Motor neuron (in vitro differentiated cells): ENCODE results near the gene FBXO47. TPM values are rescaled to one million over a fixed set of nuclear protein-coding genes. Genes with fewer than 3 reads are reported as not detected.

Experiments
- ATAC-seq, 8 experiments: fragments of 200-7000 bp; cut with Tn5 transposase; replicated peaks in 6 of 8; 2 replicates each; pipeline ENCODE4 v1.8.0; 2021; ENCODE audit warnings: mild to moderate bottlenecking in 8 of 8, moderate library complexity in 8 of 8
- H3K27ac ChIP-seq, 2 donors: fragments of 250-450 bp; sonication (Bioruptor Pico); 2 replicates each; pipeline ENCODE4 v1.9.0; 2021; ENCODE audit warnings: antibody characterized with exemption in 2 of 2, mild to moderate bottlenecking in 2 of 2, moderate library complexity in 1 of 2
- H3K4me1 ChIP-seq, 2 donors: fragments of 250-450 bp; sonication (Bioruptor Pico); replicated peaks in 1 of 2; 2 replicates each; pipeline ENCODE4 v1.6.1; 2021; ENCODE audit warnings: antibody characterized with exemption in 2 of 2, mild to moderate bottlenecking in 2 of 2, moderate library complexity in 1 of 2
- H3K4me3 ChIP-seq, 5 donors: fragments of 250-450 bp; sonication (Bioruptor Pico); 2 replicates each; pipeline ENCODE4 v1.9.0; 2021; ENCODE audit warnings: antibody characterized with exemption in 5 of 5, mild to moderate bottlenecking in 5 of 5, moderate library complexity in 4 of 5
- WGBS, 10 experiments: fragments of 450-650 bp; shearing (Covaris generic); methylation state at CpG; one replicate each; pipeline ENCODE4 v1.0.0; 2022; 5-methylcytosine and 5-hydroxymethylcytosine counted together
- in situ Hi-C, 9 experiments: fragments of 400-800 bp; cut with MboI; loops; one replicate each; pipeline ENCODE4 v1.15.0; 2021; ENCODE audit warnings: low sequenced_read_pairs in 9 of 9, low pct_unique_long_range_greater_than_20kb in 2 of 9; ENCODE audit not compliant: unreplicated experiment in 9 of 9
- total RNA-seq, 8 experiments: library from RNA; unstranded; fragments of 300-600 nt; gene quantifications; 2 replicates each; pipeline versions ENCODE4 v1.2.3 to v1.2.4, GENCODE V29; 2022

Gene FBXO47
- total RNA-seq, 8 experiments from 2014 or later, result 0.07 to 0.20 TPM; not detected in 6

DNA sequence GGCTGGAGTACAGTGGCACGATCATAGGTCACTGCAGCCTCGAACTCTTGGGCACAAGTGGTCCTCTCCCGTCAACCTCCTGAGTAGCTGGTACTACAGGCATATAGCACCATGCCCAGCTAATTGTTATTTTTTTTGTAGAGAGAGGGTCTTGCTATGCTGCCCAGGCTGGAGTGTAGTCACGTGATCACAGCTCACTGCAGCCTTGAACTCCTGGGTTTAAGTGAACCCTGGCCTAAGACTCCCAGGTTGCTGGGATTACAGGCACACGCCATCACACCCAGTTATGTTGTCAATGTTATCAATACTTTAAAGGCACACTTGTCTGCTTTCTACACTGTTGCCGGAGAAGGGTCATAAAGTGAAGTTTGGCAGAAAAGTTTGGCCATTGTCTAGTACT lies 63.8 kb downstream of the FBXO47 start:
- Histone ChIP-seq H3K4me3 (no peak overlapping the region), H3K27ac (no peak overlapping the region), H3K4me1 (peaks cover 0 to 5% of the 10 kb centered on the region in 2 donors)
- 84 to 100% (median 97%) methylated on average over 1 to 5 of the region's 6 CpGs; no CpG with 5 or more reads in 2 of the 10 experiments for WGBS, 10 experiments
- no peak for ATAC-seq
- in situ Hi-C loops, result no loop called here

DNA sequence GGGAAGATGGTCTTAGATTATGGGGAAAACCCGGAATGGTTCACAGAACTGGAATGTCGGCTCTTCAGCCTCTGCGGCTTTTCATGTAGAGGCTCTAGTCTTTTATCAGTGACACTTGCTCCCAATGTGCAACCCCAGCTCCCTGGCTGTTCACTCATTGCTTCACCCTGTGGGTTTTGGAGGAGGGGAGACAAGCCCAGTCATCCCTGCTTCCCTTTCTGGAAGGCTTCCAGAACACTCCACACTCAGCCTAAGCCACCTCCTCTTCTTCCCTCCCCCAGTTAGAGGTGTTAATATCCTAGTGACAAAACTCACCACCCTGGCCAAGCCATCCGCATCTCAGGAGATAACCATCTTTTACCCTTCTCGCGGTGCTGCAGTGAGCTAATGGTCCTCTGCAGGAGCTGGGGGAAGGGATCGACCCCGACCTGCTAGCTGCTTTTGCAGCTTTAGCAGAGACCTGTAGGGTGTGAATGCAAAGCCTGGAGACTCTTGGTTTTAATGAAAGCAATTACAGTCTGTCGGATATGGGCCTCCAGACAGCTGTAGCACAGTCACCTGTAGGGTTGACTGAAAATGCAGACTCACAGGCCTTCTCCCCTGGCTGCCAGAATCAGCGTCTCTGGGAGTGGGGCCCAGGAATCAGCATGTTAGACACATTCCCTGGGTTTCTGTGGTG lies 66.1 kb downstream of the FBXO47 start:
- Histone ChIP-seq H3K4me1 (peaks cover 1 to 9% of the 10 kb centered on the region in 2 donors), H3K27ac (peak overlapping the region in 1 of 2 donors; percentile 29), H3K4me3 (no peak overlapping the region)
- peak in 3 of 8 experiments; percentile 16 to 67 (median 62) for ATAC-seq
- in situ Hi-C loops, result no loop called here
- 10 to 70% (median 37%) methylated on average over 2 to 8 of the region's 10 CpGs; no CpG with 5 or more reads in 3 of the 10 experiments for whole genome bisulfite sequencing, 10 experiments

DNA sequence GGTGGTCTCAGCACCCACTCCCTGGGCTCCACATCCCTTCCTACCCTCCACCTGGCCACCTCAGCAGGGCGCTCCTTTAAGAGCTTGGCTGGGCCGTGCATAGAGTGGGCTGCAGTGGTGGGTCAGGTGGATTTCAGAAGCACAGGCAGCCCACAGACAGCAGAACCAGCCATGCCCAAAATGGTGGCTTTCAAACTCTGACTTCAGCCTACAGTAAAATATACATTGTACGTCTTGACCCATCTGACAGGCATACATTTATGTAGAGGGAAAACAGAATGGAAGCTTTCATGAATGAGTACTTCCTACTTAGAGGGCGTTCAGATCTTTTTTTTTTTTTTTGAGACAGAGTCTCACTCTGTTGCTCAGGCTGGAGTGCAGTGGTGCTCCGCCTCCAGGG lies 67.8 kb downstream of the FBXO47 start:
- Histone ChIP-seq H3K4me1 (peaks cover 3 to 15% of the 10 kb centered on the region in 2 donors), H3K27ac (no peak overlapping the region), H3K4me3 (no peak overlapping the region)
- in situ Hi-C loops, result no loop called here
- ATAC-seq, result no peak
- 90 to 100% (median 92%) methylated on average over 1 to 4 of the region's 5 CpGs; no CpG with 5 or more reads in 5 of the 10 experiments for WGBS, 10 experiments

DNA sequence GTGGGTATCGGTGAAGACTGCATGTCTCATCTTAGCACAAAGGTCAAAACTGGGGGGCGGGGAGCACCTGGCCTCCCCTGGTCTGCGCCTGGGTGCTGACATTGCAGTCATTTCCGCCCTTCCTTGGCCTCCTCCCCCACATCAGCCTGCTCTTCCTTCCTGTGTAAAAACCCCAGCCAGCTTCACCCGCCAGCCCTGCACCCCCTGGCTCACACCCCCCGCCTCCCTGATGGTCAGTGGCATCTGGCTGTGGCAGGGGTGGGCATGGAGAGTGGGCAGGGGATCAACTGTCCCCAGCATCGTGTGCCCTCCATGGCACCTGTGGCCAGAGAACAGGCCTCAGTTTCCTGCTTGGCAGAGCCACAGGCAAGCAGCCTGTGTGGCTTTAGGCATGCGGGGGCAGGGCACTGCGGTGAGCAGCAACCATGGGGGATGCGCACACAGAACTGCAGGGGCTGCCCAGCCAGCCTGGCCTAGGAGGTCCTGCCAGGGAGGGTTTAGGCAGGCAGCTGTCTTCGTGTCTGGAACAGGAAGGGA lies 68.3 kb downstream of the FBXO47 start:
- Histone ChIP-seq H3K4me3 (no peak overlapping the region), H3K27ac (no peak overlapping the region), H3K4me1 (peaks cover 3 to 15% of the 10 kb centered on the region in 2 donors)
- in situ Hi-C loops, result no loop called here
- 80 to 85% (median 83%) methylated on average over 1 to 7 of the region's 11 CpGs; no CpG with 5 or more reads in 7 of the 10 experiments for WGBS, 10 experiments
- ATAC-seq, result no peak

DNA sequence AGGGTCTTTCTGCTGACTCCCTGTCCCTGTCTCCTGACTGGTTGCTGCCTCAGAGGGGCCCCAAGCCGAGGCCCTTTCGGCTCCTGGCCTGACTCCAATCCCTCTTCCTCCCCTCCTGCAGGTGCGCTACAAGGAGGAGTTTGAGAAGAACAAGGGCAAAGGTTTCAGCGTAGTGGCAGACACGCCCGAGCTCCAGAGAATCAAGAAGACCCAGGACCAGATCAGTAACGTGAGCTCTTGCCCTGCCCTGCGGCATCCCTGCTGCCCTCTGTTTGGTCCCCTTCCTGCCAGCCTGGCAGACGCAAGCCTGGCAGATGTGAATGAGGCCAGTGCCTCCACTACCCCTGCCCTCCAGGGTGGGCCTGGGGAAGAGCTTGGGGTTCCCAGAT lies 68.9 kb downstream of the FBXO47 start:
- no peak overlapping the region for H3K4me3 ChIP-seq
- ATAC-seq, result no peak
- peaks cover 3 to 15% of the 10 kb centered on the region in 2 donors for H3K4me1 ChIP-seq
- in situ Hi-C loops, result no loop called here
- no peak overlapping the region for H3K27ac ChIP-seq
- 94 to 100% (median 100%) methylated on average over 1 to 6 of the region's 9 CpGs; no CpG with 5 or more reads in 7 of the 10 experiments for WGBS, 10 experiments

DNA sequence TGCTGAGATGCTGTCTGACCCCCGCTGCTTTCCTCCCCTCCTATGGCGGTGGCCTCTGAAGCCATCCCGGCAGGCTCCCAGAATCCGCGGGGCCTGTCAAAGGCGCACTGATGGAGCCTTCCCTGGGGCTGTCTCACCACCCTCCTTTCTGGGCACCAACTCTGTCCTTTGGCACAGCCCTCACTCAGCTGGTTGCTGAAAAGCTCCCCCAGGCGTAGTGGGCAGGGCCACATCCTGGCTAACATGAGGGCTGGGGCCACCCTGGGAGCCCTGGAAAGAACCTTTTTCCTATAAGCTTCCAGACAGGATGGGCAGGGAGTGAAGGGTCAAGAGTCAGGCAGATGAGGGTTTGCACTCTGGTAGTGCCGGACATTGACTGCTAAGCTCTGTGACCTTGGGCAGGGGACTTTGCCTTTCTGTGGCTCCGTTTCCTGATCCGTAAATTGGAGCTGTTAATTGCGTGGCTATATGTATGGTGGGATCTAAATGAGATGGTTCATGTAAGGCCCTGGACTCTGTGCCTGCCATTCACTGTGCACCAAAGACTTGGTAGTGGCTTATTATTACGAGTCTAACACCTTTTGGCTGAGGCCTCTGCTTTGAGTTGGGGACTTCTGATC lies 69.4 kb downstream of the FBXO47 start:
- in situ Hi-C loops, result no loop called here
- no peak overlapping the region for H3K27ac ChIP-seq
- H3K4me1 ChIP-seq, result peaks cover 3 to 15% of the 10 kb centered on the region in 2 donors
- 66 to 100% (median 83%) methylated on average over 1 to 3 of the region's 12 CpGs; no CpG with 5 or more reads in 6 of the 10 experiments for WGBS, 10 experiments
- H3K4me3 ChIP-seq, result no peak overlapping the region
- no peak for ATAC-seq

DNA sequence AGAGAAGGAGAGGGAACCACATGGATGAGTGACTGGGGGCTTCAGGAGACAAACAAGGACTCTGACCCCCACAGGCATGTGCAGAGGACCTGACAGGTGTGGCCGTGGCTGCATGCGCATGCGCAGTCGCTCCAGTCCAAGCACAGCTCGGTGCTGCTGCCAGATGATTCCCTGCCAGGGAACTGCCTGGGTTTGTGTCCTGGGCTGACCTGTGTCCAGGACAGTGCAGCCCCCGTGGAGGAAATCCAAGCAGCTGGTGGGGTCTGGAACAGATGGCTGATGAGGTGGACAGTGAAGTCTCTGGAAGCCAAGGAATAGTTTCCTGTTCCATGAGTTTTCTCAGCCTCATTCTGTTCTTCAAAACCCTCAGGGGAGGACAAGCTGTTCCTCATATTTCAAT lies 70.0 kb downstream of the FBXO47 start:
- WGBS, 10 experiments, result 60 to 100% (median 90%) methylated on average over 1 to 2 of the region's 6 CpGs; no CpG with 5 or more reads in 7 of the 10 experiments
- peak in 3 of 8 experiments; percentile 15 to 32 (median 27) for ATAC-seq
- in situ Hi-C loops, result no loop called here
- H3K4me1 ChIP-seq, result peaks cover 3 to 15% of the 10 kb centered on the region in 2 donors
- H3K4me3 ChIP-seq, result no peak overlapping the region
- no peak overlapping the region for H3K27ac ChIP-seq

DNA sequence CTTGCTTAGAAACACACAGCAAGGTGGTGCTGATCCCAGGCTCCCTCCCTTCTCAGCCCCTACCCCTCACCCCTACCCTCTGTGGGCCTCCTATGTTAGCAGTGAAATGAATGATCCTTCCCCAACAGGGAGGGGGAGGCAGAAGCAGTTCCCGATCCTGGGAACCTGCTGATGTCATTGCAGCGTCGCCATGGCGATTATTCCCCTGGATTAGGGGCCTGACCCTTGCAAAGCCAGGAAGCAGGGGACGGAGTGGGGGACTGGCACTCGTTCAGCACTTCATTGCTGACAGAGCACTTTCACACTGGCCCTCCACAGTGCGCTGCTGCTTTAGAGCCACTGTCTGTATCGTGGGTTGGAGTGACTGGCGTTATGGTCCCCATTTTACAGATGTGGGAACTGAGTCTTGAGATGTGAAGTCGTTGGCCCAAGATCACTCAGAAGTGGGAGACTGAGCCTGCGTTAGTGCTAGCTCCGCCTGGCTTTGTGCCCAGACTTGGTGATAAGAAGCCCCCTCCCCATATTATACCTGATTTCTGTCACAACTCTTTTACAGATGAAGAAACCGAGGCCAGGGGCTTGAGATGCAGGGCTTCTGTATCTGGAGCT lies 70.8 kb downstream of the FBXO47 start:
- in situ Hi-C loops, result no loop called here
- 60 to 100% (median 80%) methylated on average over 1 to 5 of the region's 13 CpGs; no CpG with 5 or more reads in 3 of the 10 experiments for WGBS, 10 experiments
- Histone ChIP-seq H3K27ac (peak overlapping the region in 1 of 2 donors; percentile 21), H3K4me1 (peaks cover 3 to 15% of the 10 kb centered on the region in 2 donors), H3K4me3 (no peak overlapping the region)
- ATAC-seq, result peak in 5 of 8 experiments; percentile 63 to 70 (median 67)

DNA sequence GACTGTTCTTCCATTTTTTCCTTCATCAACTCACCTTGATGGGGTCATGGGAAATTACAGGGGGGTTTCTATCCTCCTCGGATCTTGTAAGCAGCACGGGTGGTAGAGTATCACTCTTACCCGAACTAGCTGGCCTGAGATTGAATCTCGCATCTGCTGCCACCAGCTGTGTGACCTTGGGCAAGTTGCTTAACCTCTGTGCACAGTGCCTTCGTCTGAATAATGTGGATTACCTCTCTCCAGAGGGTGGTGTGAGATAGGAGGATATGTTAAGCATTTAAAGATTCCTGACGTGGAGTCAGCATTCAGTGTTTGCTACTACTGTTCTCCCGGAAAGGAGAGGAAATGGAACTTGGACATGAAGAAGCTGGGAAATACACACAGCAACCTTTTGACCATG lies 72.9 kb downstream of the FBXO47 start:
- WGBS, 10 experiments, result 58 to 93% (median 64%) methylated on average over 1 to 7 of the region's 7 CpGs; no CpG with 5 or more reads in 4 of the 10 experiments
- ATAC-seq, result no peak

DNA sequence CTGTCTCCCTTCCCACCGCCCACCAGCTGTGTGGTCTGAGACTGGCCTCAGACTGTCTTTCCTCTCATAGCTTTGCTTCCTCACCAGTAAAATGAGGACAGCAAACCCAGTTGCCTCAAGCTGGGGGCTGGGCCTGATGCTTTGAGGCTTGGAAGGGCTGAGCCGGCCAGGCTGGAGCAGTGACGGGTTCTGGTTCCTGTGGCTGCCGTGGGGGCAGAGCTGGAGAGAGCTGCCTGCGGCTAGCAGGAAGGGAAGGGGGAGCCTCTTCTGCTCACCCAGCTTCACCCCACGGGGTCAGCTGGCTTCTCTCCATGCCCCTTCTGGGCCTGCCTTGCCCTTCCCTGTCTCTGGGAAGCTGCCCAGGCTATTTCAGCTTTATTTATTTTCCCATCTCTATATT lies 73.6 kb downstream of the FBXO47 start:
- in situ Hi-C loops, result no loop called here
- Histone ChIP-seq H3K4me1 (peaks cover 3 to 10% of the 10 kb centered on the region in 2 donors), H3K27ac (no peak overlapping the region), H3K4me3 (no peak overlapping the region)
- ATAC-seq, result peak in 1 of 8 experiments; percentile 13
- 60 to 100% (median 64%) methylated on average over 1 to 3 of the region's 6 CpGs; no CpG with 5 or more reads in 6 of the 10 experiments for WGBS, 10 experiments

More for the DNA sequence above, 72.9 kb downstream of the FBXO47 start:
- Histone ChIP-seq H3K4me1 (peaks cover 3 to 10% of the 10 kb centered on the region in 2 donors), H3K27ac (no peak overlapping the region), H3K4me3 (no peak overlapping the region)
- in situ Hi-C loops, result no loop called here

DNA sequence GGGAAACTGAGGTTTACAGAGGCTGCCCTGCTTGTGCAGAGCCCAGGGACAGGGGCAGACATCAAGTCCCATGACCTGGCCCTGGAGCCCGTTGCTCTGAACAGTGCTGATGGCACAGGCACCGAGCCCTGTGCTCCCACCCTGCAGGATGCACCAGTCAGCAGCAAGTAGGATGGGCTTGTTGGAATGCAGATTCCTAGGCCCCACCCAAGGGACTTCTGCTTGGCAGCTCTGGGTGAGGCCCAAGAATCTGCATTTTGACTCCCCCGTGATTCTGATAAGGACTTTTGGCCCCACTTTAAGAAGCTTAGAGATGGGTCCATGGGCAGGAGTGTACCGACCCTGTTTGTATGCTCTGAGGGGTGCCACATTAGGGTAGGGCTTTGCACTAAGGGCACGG lies 74.1 kb downstream of the FBXO47 start:
- 40 to 100% (median 82%) methylated on average over 1 to 2 of the region's 5 CpGs; no CpG with 5 or more reads in 7 of the 10 experiments for WGBS, 10 experiments
- peak in 1 of 8 experiments; percentile 7 for ATAC-seq
- in situ Hi-C loops, result no loop called here
- H3K4me1 ChIP-seq, result peaks cover 3 to 10% of the 10 kb centered on the region in 2 donors
- no peak overlapping the region for H3K4me3 ChIP-seq
- H3K27ac ChIP-seq, result no peak overlapping the region

DNA sequence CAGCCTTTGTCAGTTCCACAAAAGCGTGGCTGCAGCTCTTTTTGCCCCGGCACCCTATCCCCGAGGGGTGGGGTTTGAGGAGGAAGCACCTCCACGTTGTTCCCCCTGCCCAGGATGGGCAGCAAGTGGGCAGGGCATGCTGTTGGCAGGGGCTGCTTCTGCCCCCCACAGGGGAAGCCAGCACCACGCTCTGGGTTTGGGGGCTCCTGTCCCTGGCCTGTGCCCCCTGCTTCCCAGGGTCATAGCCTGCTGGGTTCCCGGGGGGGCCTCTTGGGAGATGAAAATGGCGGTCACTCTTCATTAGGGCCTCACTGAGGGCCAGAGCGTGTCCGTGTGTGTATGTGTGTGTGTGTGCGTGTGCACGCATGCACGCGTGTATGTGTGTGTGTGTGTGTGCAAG lies 74.6 kb downstream of the FBXO47 start:
- in situ Hi-C loops, result no loop called here
- ATAC-seq, result peak in 1 of 8 experiments; percentile 11
- 40 to 100% (median 100%) methylated on average over 1 to 5 of the region's 13 CpGs; no CpG with 5 or more reads in 6 of the 10 experiments for WGBS, 10 experiments
- no peak overlapping the region for H3K27ac ChIP-seq
- H3K4me1 ChIP-seq, result peaks cover 3 to 10% of the 10 kb centered on the region in 2 donors
- no peak overlapping the region for H3K4me3 ChIP-seq

DNA sequence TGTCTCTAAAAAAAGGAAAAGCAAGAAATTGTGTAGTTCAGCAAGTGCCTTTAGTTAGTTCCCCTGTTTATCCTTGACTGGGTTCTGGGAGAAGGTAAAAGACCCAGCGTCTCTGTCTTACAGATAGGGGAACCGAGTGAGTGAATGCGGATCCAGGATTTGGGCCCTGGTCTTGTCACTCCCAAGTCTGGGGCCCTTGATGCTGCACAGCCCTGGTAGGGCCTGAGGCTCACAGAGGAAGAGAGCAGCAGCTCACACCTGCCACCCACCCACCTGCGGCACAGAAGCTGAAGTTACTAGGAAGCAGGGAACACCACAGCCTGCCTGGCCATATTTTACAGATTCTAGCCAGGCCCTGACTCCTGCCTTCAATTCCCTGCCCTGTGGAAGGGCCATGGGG lies 75.1 kb downstream of the FBXO47 start:
- in situ Hi-C loops, result no loop called here
- no peak for ATAC-seq
- H3K27ac ChIP-seq, result no peak overlapping the region
- no peak overlapping the region for H3K4me3 ChIP-seq
- 94 to 96% methylated on average over 3 to 4 of the region's 4 CpGs; no CpG with 5 or more reads in 8 of the 10 experiments for WGBS, 10 experiments
- H3K4me1 ChIP-seq, result peaks cover 5 to 12% of the 10 kb centered on the region in 2 donors
